Bone marrow (tissue), 2 donors: Measurements from ENCODE around the gene PKDCC.

Source experiments
- DNase-seq, 2 donors: peaks; one replicate each; lab custom pipeline; 2025; lab: John Stamatoyannopoulos, UW

The PKDCC gene

DNA sequence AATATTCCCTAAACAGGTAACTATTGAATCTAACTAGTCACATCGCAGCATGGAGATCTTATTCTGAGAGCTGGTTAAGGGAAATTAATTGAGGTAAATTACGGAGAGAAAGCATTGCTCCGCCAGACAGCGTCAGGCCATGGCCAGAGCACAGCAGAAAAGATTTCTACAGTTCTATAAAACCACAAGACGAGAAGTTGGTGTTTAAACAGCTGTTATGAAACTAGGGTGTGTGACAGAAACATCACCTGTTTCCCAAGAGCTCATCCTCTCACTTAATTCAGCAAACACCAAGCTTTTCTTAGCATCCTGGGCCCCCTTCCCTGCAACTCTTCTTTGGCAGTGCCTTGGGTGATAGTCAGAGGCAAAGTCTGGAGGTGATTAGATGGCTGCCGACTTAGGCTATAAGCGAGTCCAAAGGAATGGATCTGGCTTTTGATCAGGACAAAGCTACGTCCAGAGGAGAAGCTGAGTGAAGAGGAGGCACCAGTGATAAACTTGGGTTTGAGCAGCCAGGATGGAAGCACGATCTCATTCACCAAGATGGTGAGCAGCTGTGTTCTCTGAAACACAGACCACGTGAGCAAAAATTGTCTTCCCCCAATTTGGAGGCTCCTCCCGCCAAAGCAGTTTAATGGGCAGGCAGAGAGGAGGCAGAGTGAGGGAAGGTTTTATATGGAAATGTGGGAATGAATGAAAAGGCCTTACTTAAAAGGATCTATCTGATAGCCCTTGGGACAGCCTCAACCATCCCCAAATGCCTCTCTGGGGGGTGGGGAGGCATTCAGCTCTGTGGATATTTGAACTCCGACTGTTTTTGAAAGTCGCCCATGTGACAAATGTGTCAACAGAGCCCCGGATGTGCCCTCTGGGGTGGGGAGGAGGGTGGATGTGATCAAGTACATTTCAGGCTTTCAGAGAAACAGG lies 57.8 kb downstream of the PKDCC start:
- DNase-seq, result no peak

- no peak for DNase-seq
Observed at GRCh38 chr2:42106257-42106816, 58.5 kb downstream of the PKDCC start.

DNA sequence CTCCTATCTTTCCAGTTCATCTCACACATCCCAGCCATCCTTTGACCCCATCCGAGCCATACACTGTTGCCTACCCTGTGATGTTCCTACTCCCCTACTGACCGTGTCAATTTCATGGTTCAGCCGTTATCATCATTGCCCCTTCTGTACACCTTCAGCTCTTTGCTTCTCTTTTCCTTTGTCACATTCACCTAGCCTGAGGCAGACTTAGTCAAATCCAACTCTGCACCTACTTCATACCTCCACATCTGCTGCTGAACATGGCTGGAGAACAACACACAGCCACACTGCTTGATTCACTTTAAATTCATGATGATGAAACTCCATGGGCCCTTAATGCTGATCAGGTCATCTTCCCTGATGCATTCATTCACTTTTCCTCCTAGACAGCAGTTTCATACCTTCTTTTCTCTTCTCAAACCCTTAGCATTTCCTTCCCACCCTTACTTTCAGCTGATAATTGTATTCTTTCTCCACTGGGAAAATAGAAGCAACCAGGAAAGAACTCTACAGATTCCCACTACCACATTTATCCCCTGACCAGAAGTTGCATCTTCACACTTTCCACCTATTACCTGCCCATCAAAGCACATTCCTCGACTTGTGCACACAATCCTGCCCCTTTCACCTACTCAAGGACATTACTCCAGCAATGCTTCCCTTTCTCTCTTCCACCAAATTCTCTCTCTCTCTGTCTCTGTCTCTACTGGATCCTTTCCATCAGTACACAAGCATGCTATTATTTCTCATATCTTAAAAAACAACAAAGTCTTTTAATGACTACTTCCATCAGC lies 59.6 kb downstream of the PKDCC start:
- DNase-seq, result no peak
